ENCODE measurements around the gene CSNK1D.

The CSNK1D gene

DNA sequence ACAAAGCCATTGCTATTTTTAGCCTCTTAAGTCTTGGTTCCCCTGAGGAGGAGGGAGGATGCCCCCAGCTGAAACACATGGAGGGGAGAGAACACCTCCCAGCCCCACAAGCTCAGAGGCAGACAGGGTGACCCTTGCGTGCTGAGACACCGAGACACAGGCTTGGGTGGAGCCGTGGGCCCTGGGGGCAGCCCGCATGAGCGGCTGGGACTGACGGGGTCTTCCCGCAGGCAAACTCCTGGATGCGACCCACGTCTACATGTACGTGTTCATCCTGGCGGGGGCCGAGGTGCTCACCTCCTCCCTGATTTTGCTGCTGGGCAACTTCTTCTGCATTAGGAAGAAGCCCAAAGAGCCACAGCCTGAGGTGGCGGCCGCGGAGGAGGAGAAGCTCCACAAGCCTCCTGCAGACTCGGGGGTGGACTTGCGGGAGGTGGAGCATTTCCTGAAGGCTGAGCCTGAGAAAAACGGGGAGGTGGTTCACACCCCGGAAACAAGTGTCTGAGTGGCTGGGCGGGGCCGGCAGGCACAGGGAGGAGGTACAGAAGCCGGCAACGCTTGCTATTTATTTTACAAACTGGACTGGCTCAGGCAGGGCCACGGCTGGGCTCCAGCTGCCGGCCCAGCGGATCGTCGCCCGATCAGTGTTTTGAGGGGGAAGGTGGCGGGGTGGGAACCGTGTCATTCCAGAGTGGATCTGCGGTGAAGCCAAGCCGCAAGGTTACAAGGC is 34.9 kb downstream of the CSNK1D start:
- peak; percentile 21 for DNase-seq

DNA sequence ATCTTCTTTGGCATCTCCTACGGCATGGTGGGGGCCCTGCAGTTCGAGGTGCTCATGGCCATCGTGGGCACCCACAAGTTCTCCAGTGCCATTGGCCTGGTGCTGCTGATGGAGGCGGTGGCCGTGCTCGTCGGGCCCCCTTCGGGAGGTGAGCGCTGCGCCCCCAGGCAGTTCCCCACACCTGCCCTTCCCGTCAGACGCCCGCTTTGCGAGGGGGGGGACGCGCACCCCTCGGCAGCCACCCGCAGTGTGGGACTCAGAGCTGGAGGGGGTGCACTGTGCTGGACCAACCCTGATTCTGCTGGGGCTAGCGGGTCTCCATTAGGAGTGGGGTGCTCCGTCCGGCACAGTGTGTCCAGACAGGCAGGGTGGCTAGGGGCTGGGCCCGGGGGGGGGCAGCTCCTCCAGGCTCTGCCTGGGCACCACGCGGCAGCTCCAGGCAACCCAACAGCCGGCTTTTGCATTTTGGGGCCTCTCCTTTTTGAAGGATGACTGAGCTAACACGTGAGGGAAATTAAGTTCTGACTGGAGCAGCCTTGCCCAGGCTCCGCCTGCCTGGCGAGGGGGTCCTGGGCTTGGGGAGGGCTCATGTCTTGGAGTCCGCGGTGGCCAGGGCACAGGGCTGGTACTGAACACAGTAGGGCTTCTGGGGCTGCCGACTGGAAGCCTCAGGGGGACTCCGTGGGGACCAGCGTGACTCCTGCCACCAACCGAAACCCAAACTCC is 35.6 kb downstream of the CSNK1D start:
- no peak for DNase-seq

- DNase-seq = no peak
Observed at GRCh38 chr17:82237083-82237745, 36.3 kb downstream of the CSNK1D start.

DNA sequence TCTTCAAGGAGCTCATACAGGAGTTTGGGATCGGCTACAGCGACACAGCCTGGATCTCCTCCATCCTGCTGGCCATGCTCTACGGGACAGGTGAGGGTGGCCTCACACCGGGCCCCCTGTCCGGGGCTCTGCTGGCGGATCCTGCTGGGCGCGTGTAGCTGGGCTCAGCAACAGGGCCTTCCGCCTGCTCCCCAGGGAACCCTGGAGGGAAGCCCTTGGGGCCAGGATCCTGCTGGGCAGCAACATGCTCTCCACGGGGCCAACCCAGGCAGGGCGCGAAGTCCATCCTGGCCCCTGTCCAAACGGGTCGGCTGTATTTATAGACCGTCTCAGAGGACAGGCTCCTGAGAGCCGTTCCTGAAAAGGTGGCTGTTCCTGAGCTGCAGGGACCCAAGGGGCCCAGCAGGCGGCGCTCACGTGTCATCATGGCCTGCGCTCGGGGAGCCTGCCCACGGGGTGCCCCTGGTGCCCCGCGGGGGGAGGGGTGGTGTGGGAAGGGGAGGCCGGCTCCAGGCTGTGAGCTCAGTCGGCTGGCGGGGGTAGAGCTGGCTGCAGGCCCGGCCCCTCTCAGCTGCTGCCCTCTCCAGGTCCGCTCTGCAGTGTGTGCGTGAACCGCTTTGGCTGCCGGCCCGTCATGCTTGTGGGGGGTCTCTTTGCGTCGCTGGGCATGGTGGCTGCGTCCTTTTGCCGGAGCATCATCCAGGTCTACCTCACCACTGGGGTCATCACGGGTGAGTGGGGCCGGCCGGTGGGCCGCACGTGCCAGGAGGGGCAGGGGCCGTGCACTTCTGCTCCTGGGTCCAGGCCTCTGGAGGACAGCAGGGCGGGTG is 37.1 kb downstream of the CSNK1D start:
- peak; percentile 53 for DNase-seq

GRCh38 chr17:82235775-82236141 is 37.7 kb downstream of the CSNK1D start:
- DNase-seq = no peak

DNA sequence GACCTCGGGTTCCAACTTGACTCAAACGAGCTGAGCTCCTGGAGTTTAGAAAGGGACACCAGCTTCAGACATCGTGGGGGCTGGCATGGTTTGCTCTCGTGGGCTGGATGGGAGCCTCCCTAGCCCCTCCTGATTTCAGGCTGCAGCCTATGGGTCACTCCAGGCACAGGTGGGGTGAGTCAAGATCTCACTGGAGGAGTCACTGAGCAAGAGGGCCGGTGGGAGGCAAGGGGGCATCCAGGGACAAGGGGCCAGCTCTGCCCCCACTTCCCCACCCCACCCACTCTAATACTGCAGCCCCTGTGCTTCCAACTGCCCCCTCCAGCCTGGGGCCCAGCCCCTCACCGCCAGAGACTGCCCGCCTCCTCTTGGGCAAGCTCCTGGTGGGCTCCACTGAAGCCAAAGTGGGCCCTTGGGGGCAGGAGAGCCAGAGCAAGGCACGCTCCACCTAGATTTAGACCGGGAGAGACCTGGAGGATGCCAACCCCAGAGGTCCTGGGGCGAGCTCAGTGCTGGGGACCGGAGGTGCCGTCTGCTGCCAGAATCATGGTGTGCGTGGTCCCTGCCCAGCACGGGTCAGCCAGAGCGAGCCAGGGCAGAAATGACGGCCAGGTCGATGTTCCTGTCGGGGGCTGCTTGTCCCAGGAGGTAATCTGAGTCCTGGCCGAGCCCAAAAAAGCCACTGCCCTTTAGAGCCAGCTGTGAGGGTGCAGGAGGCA is 38.3 kb downstream of the CSNK1D start:
- no peak for DNase-seq

GRCh38 chr17:82234211-82235055 is 39.1 kb downstream of the CSNK1D start:
- DNase-seq = peak; percentile 7

DNA sequence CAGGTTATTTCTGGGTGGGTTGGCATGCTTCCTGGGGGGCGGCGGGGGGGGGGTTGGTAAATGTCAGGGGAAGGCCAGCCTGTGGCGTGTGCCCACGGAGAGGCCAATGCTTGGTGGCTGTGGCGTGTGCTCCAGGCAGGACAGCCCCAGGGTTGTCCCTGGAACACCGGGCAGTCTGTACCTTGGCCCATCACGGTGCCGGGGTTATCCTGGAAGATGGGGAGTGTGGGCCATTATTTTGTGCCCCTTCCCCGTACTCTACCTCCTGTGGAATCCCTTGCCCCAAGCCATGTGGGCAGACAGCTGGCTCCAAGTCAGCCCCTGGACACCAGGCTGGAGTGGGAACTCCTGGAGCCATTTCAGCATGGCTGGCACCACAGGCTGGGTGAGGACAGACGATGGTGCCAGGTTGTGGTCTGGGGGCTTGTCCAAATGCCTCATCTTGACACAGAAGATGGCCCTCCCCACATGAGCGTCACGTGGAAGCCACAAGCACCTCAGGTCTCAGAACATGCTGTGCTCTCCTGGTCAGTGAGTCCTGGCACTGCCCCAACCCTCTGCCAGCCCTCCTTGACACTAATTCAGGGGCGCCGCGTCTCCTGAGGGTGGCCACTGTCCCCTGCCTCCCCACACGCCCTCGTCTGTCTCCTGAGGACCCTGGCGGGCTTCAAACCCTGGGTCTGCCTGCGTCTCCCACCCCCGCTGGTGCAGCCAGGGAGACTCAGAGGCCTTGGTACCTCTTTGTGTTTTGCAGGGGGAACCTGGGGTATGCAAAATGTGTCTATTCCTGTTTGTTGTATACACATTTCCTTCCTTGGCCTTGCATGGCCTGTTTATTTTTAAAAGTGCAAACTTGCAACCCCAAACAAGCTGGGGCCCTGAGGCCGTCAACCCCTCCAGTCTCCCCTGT is 40.4 kb downstream of the CSNK1D start:
- DNase-seq = no peak

GRCh38 chr17:82232322-82232820 is 41.1 kb downstream of the CSNK1D start:
- DNase-seq = no peak

DNA sequence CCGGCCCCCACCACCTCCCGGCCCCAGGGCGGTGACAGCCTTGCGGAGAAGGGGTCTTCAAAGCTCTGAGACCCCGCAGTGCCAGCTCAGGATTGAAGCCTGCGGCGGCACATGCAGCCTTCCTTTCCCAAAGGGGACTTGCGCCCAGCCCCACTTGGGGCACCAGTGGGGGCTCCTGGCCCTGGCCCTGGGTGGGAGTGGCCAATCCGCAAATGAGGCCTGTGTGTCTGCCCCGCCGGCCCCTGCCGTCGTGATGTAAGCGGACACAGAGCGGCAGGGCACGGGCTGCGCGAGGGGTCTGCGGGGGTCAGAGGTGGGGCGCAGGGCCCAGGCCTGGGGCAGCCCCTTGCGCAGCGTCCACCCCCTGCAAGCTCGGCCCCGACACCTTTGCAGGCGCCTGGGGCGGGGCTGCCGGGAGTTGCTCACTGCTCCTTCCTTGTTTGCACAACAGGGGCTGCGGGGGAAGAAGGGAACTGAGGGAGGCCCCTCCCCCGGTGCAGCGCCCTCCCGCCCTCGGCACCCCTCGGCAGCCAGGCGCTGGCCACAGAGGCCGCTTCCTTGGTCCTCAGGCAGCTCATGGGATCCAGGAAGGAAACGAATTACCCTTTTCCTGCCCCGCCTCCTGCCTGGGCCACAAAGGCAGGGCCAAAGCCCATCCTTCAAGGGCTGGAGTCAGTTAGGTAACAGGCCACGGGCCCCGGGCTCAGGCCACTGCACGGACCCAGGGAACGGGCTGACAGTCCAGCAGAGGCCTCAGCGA is 41.8 kb downstream of the CSNK1D start:
- DNase-seq = no peak

DNA sequence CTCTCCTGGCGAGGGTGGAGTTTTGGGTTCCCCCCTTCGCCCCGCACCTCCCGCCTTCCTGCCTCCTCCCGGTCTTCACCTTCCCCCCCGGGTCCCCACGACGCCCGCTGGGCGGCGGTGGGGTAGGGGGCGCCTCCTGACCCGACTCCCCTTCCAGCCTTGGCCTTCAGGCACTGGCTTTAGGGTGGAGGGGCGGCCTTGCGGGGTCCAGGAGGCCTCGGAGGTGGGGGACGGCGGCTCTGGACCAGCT is 42.3 kb downstream of the CSNK1D start:
- DNase-seq = no peak

DNA sequence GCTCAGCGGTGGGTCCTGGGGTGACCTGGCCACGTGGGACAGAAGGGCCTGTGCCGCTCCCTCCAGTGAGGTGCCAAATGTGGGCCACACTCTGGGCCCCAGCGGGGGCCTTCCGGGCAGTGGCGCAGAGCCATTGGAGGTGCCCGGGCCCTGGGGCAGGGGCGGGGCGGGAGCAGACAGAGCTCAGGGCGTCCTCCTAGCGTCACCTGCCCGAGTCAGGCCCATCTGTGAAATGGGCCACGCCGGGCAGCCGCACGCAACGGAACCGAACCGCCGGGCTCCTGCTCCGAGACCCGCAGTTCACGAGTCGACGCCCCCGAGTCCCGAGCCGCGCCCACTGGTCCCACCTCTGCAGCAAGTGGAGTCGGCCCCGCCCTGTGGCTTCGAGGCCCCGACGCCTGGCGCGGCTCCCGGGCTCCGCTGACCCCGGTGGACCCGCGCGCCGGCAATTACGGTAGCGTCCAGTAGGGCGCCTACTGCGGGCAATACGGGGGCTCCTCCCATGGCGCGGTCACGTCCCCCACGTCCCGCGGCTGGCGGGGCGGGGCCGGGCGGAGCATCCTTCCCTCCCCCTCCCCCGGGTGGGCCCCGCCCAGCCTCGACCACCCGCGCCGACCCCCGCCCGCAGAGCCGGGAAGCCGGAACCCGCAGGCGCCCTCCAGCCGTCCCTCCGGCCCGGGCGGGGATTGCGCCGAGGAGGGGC is 42.7 kb downstream of the CSNK1D start:
- no peak for DNase-seq

DNA sequence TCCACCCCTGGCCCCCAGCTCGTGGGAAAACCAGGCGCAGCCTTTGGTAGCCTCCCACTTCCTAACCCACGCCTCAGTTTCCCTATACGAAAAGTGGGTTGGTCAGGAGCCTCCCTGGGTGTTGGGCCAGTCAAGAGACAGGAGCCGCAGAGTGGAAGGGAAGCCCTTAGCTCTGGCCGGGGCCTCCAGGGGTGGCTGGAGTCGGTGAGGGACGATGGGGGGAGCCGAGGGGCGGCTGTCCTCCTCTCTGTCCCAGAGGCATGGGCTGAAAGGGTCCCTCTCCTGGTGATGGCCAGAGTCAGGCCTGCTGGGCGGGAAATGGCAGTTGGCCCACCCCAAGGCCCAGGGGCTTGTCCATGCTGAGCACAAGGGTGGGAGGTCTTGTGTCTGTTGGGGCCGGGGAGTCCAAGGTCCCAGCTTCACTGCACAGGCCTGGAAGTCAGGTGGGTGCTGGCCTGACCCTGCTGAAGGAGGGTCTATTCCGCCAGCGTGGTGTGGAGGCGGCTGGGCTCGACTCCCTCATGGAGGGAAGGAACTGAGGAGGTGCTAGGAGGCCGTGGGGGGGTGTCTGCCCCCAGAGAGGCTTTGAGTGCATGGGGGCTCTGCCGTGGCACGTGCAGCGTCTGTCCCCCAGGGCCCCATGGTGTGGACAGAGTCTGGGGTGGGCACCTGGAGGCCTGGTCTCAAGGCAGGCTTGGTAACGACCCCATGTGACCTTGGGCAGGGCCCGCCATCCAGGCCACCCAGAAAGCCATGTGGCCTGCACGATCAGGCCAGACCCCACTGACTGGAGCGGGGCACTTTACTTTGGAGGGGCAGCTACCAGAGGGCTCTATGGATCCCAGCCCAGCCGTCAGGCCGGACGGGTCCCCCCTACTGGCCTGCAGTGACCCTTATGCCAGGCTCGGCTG is 43.5 kb downstream of the CSNK1D start:
- DNase-seq = no peak

- DNase-seq = no peak
Observed at GRCh38 chr17:82228842-82229697, 44.4 kb downstream of the CSNK1D start, which contains the start of gene SLC16A3. SLC16A3 (plus strand) TSS chr17:82229042; CDS start chr17:82236009, 6,967 bp downstream.

- DNase-seq = no peak
Observed at GRCh38 chr17:82228278-82228841, 45.1 kb downstream of the CSNK1D start.

DNA sequence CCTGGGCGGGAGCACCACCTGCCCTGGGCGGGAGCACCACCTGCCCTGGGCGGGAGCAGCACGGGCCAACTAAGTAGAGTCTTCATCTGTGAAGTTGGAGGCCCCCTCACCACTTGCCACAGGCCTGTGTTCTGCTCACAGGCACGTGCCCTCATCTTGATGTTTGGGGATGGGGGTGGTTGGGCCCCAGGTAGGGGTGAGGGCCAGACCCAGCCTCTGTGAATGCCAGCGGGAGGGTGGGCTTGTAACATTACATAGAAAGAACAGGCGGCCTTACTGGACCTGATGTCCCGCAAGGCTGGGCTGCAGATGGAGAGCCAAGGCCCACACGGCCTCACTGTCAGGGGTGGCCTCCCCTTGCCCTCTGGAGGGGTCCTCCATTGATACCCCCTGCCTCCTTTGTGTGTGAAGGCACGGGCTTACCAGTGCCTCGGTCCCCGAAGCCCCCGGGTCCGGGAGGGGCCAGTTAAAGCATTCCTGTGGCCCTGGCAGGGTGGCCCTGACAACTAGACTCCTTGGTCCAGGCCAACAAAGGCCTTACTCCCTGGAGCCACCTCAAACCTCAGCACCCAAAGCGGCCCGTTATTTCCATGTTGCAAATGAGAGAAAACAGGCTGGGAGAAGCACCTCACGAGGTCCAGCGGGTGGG is 45.7 kb downstream of the CSNK1D start:
- no peak for DNase-seq

Measured in DMS79 treated with DMSO at 0.1 percent for 48 hours (cell line).